Loucy (cell line): ENCODE data around the gene MRFAP1L1.

Experiments
- H2AFZ ChIP-seq: fragments of 200-600 bp; sonication (generic); 2 replicates; pipeline ENCODE4 v1.6.0; 2016; ENCODE audit warnings: antibody characterized with exemption, mild to moderate bottlenecking, low read length, moderate library complexity
- H3F3A ChIP-seq: fragments of 200-600 bp; 2 replicates; pipeline ENCODE4 v1.6.0; 2016; ENCODE audit warnings: antibody characterized with exemption, low read depth, mild to moderate bottlenecking
- H3K27me3 ChIP-seq: fragments of 200-600 bp; sonication (generic); 2 replicates; pipeline ENCODE4 v1.6.1; 2014; ENCODE audit warnings: low read length, mild to moderate bottlenecking; ENCODE audit not compliant: insufficient read depth, poor library complexity, severe bottlenecking
- H3K36me3 ChIP-seq: fragments of 200-600 bp; sonication (generic); 2 replicates; pipeline ENCODE4 v1.6.1; 2016; ENCODE audit warnings: low read length; ENCODE audit not compliant: insufficient read depth
- H3K4me1 ChIP-seq: fragments of 200-600 bp; sonication (generic); 2 replicates; pipeline ENCODE4 v1.5.1; 2014; ENCODE audit warnings: low read length, mild to moderate bottlenecking; ENCODE audit not compliant: insufficient read depth, poor library complexity, severe bottlenecking
- H3K4me2 ChIP-seq: fragments of 200-600 bp; sonication (generic); 2 replicates; pipeline ENCODE4 v1.6.0; 2014; ENCODE audit warnings: antibody characterized with exemption, low read length, low read depth, mild to moderate bottlenecking; ENCODE audit not compliant: poor library complexity, severe bottlenecking
- H3K4me3 ChIP-seq: fragments of 200-600 bp; sonication (generic); 2 replicates; pipeline ENCODE4 v1.5.1; 2014; ENCODE audit warnings: low read length, mild to moderate bottlenecking, mixed read lengths; ENCODE audit not compliant: poor library complexity, severe bottlenecking
- H3K79me2 ChIP-seq: fragments of 200-600 bp; sonication (generic); 2 replicates; pipeline ENCODE4 v1.6.1; 2014; ENCODE audit warnings: low read length; ENCODE audit not compliant: insufficient read depth
- H3K9ac ChIP-seq: fragments of 200-600 bp; sonication (generic); 2 replicates; pipeline ENCODE4 v1.6.0; 2014; ENCODE audit warnings: mild to moderate bottlenecking, low read depth, low read length, moderate library complexity; ENCODE audit not compliant: poor library complexity, severe bottlenecking
- H3K9me2 ChIP-seq: fragments of 200-600 bp; sonication (generic); replicated peaks from 2 replicates; pipeline ENCODE4 v1.6.1; 2016; ENCODE audit warnings: low read depth, low read length, mixed read lengths
- H3K9me3 ChIP-seq: fragments of 200-600 bp; sonication (generic); 2 replicates; pipeline ENCODE4 v1.6.1; 2014; ENCODE audit warnings: mild to moderate bottlenecking, antibody characterized with exemption, low read length, low read depth; ENCODE audit not compliant: insufficient read depth
- H4K20me1 ChIP-seq: fragments of 200-600 bp; sonication (generic); 2 replicates; pipeline ENCODE4 v1.6.0; 2014; ENCODE audit warnings: antibody characterized with exemption, low read length, mild to moderate bottlenecking; ENCODE audit not compliant: insufficient read depth, poor library complexity, severe bottlenecking
- EZH2phosphoT487 ChIP-seq: fragments of 200-600 bp; IDR thresholded peaks from 2 replicates; pipeline ENCODE4 v1.6.1; 2018; ENCODE audit warnings: antibody characterized with exemption, mild to moderate bottlenecking, moderate library complexity, borderline replicate concordance
- TF ChIP-seq, protein P1 (sequence below): fragments of 200-600 bp; sonication (generic); conservative IDR thresholded peaks from 2 replicates; pipeline ENCODE4 v1.5.1; 2014; ENCODE audit warnings: mild to moderate bottlenecking, antibody characterized with exemption, low read length

The MRFAP1L1 gene

GRCh38 chr4:6658209-6658595 lies 51.5 kb downstream of the MRFAP1L1 start:
- Histone ChIP-seq H3K36me3 (no peaks in the 10 kb centered on the region), H3K9ac (no peak overlapping the region), H3K27me3 (no peaks in the 10 kb centered on the region), H3K4me2 (no peak overlapping the region), H3F3A (no peaks in the 10 kb centered on the region), H3K4me3 (no peak overlapping the region), H3K9me3 (no peaks in the 10 kb centered on the region), H2AFZ (no peak overlapping the region), H4K20me1 (no peaks in the 10 kb centered on the region), H3K4me1 (no peaks in the 10 kb centered on the region), H3K9me2 (no peaks in the 10 kb centered on the region), H3K79me2 (no peaks in the 10 kb centered on the region)
- no peak for TF ChIP-seq EZH2phosphoT487
- TF ChIP-seq, protein P1, sequence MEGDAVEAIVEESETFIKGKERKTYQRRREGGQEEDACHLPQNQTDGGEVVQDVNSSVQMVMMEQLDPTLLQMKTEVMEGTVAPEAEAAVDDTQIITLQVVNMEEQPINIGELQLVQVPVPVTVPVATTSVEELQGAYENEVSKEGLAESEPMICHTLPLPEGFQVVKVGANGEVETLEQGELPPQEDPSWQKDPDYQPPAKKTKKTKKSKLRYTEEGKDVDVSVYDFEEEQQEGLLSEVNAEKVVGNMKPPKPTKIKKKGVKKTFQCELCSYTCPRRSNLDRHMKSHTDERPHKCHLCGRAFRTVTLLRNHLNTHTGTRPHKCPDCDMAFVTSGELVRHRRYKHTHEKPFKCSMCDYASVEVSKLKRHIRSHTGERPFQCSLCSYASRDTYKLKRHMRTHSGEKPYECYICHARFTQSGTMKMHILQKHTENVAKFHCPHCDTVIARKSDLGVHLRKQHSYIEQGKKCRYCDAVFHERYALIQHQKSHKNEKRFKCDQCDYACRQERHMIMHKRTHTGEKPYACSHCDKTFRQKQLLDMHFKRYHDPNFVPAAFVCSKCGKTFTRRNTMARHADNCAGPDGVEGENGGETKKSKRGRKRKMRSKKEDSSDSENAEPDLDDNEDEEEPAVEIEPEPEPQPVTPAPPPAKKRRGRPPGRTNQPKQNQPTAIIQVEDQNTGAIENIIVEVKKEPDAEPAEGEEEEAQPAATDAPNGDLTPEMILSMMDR = no peak
